ENCODE results near the gene CYP26B1.

Gene CYP26B1

DNA sequence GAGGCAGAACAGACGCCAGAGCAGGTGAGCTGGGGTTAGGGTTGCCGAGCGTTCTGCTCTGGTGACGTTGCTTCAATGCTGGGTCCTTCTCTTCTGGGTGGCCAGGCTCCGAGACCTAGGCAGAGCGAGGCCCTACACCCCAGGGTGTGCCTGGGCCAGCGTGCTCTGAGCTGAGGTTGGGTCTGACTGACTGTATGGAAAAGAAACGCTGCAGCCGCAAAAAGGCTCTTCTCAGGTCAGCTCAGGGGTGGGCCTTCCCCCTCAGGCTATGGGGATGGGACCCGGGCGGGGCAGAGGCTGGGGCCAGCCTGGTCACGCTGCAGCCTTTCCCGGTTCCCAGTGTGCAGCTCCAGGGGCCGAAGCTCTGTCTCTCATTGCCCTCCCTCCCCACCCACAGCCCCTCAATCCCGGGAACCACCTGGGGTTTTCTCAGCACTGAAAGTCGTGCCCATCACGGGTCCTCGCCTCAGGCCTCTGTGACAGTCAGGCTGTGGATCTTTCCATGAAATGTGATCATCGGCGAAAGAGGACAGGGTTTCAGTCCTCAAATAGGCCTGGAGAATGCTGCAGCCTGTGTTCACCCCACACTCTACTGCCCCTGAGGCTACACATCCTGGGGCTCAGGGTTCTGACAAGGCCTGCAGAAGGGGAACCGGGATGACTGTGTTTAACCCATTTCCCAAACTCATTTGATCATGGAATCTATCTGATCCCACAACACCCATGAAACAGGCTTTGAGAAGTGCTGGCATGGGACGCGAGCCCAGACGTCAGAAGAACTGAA is 19.4 kb downstream of the CYP26B1 start:
- no peak for DNase-seq

DNA sequence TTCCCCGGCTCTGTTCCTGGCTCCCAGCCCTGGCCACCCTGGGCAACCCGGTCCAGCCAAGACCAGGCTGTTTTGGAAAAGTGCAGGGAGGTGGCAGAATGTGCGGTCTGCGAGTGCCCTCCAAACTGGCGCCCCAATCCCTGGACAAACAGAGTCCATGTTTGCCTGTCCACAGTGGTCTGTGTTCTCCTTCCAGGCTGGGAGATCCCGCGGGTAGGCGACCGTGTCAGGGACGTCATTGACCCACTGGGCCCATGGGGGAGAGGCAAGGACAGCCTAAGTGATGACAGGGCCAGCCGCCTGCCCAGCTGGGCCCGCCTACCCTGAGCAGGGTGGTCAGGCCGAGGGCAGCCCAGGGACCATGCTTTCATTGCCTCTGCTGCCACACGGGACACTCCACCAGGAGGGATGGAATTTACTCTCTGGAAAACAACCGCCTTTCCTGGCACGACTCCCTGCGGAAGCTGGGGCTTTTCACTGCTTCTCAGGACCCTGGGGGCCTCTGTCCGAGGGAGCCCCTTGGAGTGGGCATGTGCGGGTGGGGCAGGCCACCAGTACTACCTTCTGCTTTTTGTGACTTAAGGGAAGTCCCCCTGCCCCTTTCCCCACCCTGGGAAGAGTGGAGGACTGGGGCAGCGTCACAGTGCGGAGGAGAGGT is 20.1 kb downstream of the CYP26B1 start:
- no peak for DNase-seq

- no peak for DNase-seq
These were observed 21.2 kb downstream of the CYP26B1 start for GRCh38 chr2:72126186-72127100.

DNA sequence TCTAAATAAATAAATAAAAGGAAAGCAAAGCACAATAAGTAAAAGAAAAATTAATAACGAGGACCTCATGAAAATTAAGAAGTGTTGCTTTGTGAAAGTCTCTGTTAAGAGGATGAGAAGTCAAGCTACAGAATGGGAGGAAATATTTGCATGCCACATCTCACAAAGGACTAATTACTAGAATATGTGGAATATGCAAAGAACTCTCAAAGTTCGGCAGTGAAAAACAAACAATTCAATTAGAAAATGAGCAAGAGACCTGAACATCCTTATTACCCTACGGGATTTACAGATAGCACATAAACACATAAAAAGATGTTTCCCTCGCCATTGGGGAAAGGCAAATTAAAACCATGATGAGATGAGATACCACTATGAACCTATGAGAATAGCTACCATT is 23.3 kb downstream of the CYP26B1 start:
- no peak for DNase-seq

DNA sequence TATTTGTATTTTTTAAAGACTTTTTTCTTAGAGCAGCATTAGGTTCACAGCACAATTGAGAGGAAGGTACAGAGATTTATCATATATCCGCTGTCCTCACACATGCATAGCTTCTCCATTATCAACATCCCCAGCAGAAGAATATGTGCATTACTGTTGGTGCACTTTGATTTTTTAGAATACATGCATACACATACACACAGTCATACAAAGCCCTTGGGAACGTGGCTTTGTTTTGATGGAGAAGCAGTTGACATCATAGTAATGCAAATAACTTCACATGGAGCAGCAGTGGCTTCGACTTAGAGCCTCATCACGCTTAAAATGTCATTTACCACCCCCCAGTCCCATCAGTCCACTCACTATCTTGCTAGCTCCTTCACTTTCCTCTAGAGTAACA is 26.5 kb downstream of the CYP26B1 start:
- no peak for DNase-seq

GRCh38 chr2:72118951-72119350 is 28.7 kb downstream of the CYP26B1 start:
- no peak for DNase-seq

GRCh38 chr2:72118386-72118785 is 29.3 kb downstream of the CYP26B1 start:
- DNase-seq, result no peak

- no peak for DNase-seq
These were observed 29.9 kb downstream of the CYP26B1 start for GRCh38 chr2:72117718-72118117.

- no peak for DNase-seq
These were observed 30.6 kb downstream of the CYP26B1 start for GRCh38 chr2:72117029-72117428.

- DNase-seq, result no peak
These were observed 31.6 kb downstream of the CYP26B1 start for GRCh38 chr2:72116081-72116533.

- no peak for DNase-seq
These were observed 32.3 kb downstream of the CYP26B1 start for GRCh38 chr2:72115110-72116080.

DNA sequence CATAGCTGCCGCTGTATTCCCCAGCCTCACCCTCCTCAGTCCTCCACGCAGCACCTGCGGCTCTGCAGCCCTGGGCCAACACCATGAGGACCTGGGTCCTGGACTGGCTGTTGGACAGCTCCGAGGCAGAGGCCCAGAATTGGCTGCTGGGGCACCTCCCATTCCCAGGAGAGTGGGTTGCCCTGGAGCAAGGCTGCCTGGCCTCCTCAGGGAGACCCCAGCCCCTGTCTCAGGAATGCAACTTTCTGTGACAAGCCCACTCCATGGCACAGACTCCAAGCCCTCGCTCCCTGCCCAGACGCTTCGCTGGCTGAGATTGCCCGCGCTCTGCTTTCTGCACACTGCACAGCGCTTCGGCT is 33.0 kb downstream of the CYP26B1 start:
- no peak for DNase-seq

GRCh38 chr2:72113847-72114692 is 33.6 kb downstream of the CYP26B1 start:
- DNase-seq, result no peak

DNA sequence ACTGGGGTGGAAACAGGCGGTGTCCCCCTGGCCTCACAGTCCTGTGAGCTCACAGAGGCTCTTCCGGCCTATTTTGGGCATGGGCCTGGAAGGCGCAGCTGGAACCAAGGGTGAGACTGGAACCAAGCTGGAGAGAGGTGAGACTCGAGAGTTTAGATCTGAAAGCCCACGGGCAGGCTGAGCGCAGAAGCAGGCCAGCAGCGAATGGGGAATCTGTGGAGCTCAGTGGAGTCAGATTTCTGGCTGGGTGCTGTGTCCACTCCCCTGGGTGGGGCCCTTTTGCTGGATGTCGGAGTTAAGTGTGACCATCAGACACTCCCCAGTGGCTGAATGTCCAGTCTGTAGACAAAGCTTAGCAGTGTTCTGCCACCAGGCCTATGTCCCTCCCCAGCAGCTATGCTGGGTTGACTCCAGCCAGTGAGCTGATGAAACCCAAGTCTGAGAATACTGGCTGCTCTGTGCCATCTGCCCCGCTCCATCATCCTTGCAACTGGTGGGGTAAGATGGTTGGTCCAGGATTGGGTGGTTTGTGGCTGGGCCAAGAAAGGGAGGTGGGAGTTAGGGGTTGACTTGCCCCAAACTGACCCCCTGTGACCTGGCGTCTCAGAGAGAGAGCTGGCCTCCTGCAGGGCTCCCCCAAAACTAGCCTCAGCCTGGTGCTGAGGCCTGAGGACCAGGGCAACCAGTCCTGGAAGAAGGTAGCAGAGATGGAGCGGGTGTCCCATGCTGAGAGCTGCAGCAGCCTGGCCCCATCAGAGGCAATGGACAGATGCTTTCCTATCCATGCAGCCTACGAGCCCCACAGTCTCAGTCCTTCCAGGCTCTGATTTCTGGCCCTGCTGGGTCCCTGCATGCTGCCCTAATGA is 34.4 kb downstream of the CYP26B1 start:
- no peak for DNase-seq

GRCh38 chr2:72112401-72112800 is 35.3 kb downstream of the CYP26B1 start:
- no peak for DNase-seq

DNA sequence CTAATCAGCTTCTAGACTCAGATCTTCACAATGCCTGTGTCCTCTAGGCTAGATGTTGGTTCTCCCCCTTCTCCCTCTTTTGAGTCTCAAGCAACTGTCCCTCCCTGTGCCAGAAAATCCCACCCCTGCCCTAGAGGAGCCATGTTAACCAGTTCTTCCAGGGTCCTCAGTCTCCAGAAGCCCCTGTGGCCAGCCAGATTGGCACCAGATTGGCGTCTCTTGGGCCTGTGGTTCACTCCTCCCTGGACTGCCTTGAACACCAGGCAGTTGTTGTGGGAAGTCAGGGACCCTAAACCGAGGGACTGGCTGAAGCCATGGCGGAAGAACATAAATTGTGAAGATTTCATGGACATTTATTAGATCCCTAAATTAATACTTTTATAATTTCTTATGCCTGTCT is 36.6 kb downstream of the CYP26B1 start:
- DNase-seq, result no peak

GRCh38 chr2:72109904-72110303 is 37.8 kb downstream of the CYP26B1 start:
- no peak for DNase-seq

DNA sequence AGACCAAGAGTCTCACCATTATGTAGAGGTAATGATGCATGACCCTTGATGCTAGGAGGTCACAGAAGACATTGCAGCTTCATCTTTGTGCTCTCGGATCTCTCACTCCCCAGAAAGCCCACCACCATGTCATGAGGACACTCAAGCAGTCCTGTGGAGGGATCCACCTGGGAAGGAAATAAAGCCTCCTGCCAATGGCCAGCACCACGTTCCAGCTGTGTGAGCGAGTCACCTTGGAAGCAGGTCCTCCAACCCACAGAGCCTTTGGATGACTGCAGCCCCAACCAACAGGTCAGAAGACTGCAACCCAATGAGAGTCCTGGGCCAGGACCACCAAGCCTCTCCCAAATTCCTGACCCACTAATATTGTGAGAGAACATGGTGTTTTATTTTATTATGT is 38.4 kb downstream of the CYP26B1 start:
- no peak for DNase-seq

DNA sequence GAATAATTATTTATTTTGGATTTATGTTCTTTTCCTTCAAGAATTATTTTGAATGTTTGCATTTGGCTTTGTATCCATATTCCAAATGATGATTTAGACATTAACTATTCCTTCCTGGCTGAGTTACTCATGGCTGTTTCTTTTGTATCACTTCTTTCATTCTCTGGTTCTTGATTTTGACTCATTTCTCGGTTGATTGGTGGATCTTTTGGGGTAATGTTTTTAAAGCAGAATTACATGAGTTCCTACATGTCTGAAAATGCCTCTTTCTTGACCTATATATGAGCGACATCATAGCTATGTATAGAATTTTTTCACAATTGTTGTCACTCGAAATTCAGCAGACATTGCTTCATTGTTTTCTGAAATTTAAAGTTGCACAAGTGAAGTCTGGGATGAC is 39.5 kb downstream of the CYP26B1 start:
- no peak for DNase-seq

DNA sequence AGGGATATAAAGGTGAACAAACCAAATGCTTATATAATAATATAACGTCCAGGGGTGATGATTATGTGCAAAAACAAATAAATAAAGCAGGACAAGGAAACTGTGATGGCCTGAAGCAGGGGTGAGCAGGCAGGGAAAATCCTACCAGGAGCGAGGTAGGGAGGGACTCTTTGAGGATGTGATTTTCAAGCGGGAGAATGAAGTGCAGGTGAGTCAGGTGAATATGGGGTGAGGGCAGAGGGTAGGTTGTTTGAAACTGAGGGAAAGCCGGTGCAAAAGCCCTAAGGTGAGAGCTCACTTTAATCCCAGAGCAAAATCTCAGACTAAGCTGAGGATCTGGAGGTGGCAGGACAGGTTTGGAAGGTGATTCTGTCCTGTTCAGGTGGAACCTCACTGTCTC is 40.7 kb downstream of the CYP26B1 start:
- DNase-seq, result no peak
